ENCODE measurements around the gene SLX4.

Gene SLX4

GRCh38 chr16:3589441-3589921, 21.9 kb downstream of the SLX4 start:
- DNase-seq (ENCODE audit: low read depth): no peak
- no peak for TF ChIP-seq CTCF (conservative IDR thresholded peaks at IDR 0.05; ENCODE audit: control insufficient read depth, insufficient read depth, low read depth, low read length)
- no peak overlapping the region for H3K4me3 ChIP-seq (ENCODE audit: control insufficient read depth, low read depth, low read length)

GRCh38 chr16:3589001-3589400, 22.4 kb downstream of the SLX4 start:
- no peak for DNase-seq (ENCODE audit: low read depth)
- H3K4me3 ChIP-seq (ENCODE audit: control insufficient read depth, low read depth, low read length): no peak overlapping the region
- TF ChIP-seq CTCF (conservative IDR thresholded peaks at IDR 0.05; ENCODE audit: control insufficient read depth, insufficient read depth, low read depth, low read length): no peak

- TF ChIP-seq CTCF (conservative IDR thresholded peaks at IDR 0.05; ENCODE audit: control insufficient read depth, insufficient read depth, low read depth, low read length): no peak
- no peak overlapping the region for H3K4me3 ChIP-seq (ENCODE audit: control insufficient read depth, low read depth, low read length)
- no peak for DNase-seq (ENCODE audit: low read depth)
Observed at GRCh38 chr16:3587547-3588110, 23.8 kb downstream of the SLX4 start.

- H3K4me3 ChIP-seq (ENCODE audit: control insufficient read depth, low read depth, low read length): no peak overlapping the region
- DNase-seq (ENCODE audit: low read depth): no peak
- no peak for TF ChIP-seq CTCF (conservative IDR thresholded peaks at IDR 0.05; ENCODE audit: control insufficient read depth, insufficient read depth, low read depth, low read length)
Observed at GRCh38 chr16:3584412-3584811, 27.0 kb downstream of the SLX4 start.

- TF ChIP-seq CTCF (conservative IDR thresholded peaks at IDR 0.05; ENCODE audit: control insufficient read depth, insufficient read depth, low read depth, low read length): no peak
- no peak for DNase-seq (ENCODE audit: low read depth)
- no peak overlapping the region for H3K4me3 ChIP-seq (ENCODE audit: control insufficient read depth, low read depth, low read length)
Observed at GRCh38 chr16:3583303-3584038, 27.9 kb downstream of the SLX4 start.

GRCh38 chr16:3582276-3583165, 28.9 kb downstream of the SLX4 start:
- no peak for TF ChIP-seq CTCF (conservative IDR thresholded peaks at IDR 0.05; ENCODE audit: control insufficient read depth, insufficient read depth, low read depth, low read length)
- DNase-seq (ENCODE audit: low read depth): no peak
- no peak overlapping the region for H3K4me3 ChIP-seq (ENCODE audit: control insufficient read depth, low read depth, low read length)

All from fibroblast of mammary gland (primary cell).